Measurements from ENCODE around the gene MAP3K9.
"Not testable (repeated sequence)": the region's sequence is repeated elsewhere in the genome, so short reads cannot be mapped to it uniquely, and the experiment has no call there.

The MAP3K9 gene

GRCh38 chr14:70724110-70724509, 85.2 kb downstream of the MAP3K9 start:
- no peak for DNase-seq (ENCODE audit: low read depth)

GRCh38 chr14:70723276-70723675, 86.0 kb downstream of the MAP3K9 start:
- DNase-seq (ENCODE audit: low read depth): no peak

- DNase-seq (ENCODE audit: low read depth): no peak
Observed at GRCh38 chr14:70722418-70722817, 86.9 kb downstream of the MAP3K9 start.

GRCh38 chr14:70721542-70721941, 87.8 kb downstream of the MAP3K9 start:
- DNase-seq (ENCODE audit: low read depth): peak; percentile 8

GRCh38 chr14:70718383-70719118, 90.8 kb downstream of the MAP3K9 start:
- DNase-seq (ENCODE audit: low read depth): no peak

- DNase-seq (ENCODE audit: low read depth): no peak
Observed at GRCh38 chr14:70716958-70717357, 92.4 kb downstream of the MAP3K9 start.

- DNase-seq (ENCODE audit: low read depth): no peak
Observed at GRCh38 chr14:70716483-70716882, 92.8 kb downstream of the MAP3K9 start.

GRCh38 chr14:70714055-70714550, 95.2 kb downstream of the MAP3K9 start:
- DNase-seq (ENCODE audit: low read depth): peak; percentile 57

GRCh38 chr14:70713511-70713916, 95.8 kb downstream of the MAP3K9 start:
- DNase-seq (ENCODE audit: low read depth): no peak

- DNase-seq (ENCODE audit: low read depth): no peak
Observed at GRCh38 chr14:70713096-70713495, 96.2 kb downstream of the MAP3K9 start.

GRCh38 chr14:70711451-70711850, 97.9 kb downstream of the MAP3K9 start:
- no peak for DNase-seq (ENCODE audit: low read depth)

- DNase-seq (ENCODE audit: low read depth): no peak
Observed at GRCh38 chr14:70709726-70710382, 99.5 kb downstream of the MAP3K9 start.

- no peak for DNase-seq (ENCODE audit: low read depth)
Observed at GRCh38 chr14:70708717-70709570, 100.4 kb downstream of the MAP3K9 start.

GRCh38 chr14:70707138-70708038, 101.9 kb downstream of the MAP3K9 start:
- DNase-seq (ENCODE audit: low read depth): peak; percentile 67

- DNase-seq (ENCODE audit: low read depth): peak; percentile 52
Observed at GRCh38 chr14:70706177-70706576, 103.1 kb downstream of the MAP3K9 start.

GRCh38 chr14:70704960-70705359, 104.4 kb downstream of the MAP3K9 start:
- DNase-seq (ENCODE audit: low read depth): no peak

GRCh38 chr14:70703621-70704168, 105.6 kb downstream of the MAP3K9 start:
- DNase-seq (ENCODE audit: low read depth): not testable (repeated sequence)

- DNase-seq (ENCODE audit: low read depth): no peak
Observed at GRCh38 chr14:70702161-70702560, 107.2 kb downstream of the MAP3K9 start.

GRCh38 chr14:70701610-70702009, 107.7 kb downstream of the MAP3K9 start:
- DNase-seq (ENCODE audit: low read depth): no peak

GRCh38 chr14:70700955-70701585, 108.2 kb downstream of the MAP3K9 start:
- no peak for DNase-seq (ENCODE audit: low read depth)

GRCh38 chr14:70699646-70700045, 109.7 kb downstream of the MAP3K9 start:
- no peak for DNase-seq (ENCODE audit: low read depth)

Measured in EH (cell line).